Stomach (tissue), 9 donors: ENCODE data around the gene TMEM229A. TPM values are rescaled to one million over a fixed set of nuclear protein-coding genes. Genes with fewer than 3 reads are reported as not detected.
"Not testable (repeated sequence)": the region's sequence is repeated elsewhere in the genome, so short reads cannot be mapped to it uniquely, and the experiment has no call there.

Experiments used
- DNase-seq, 2 donors: peaks; one replicate each; pipeline versions ENCODE4 v3.0.0 to v3.0.0-alpha.2; 2013 to 2019
- H3K27ac ChIP-seq, 5 donors: fragments of 200-600 bp in 4 of 5; sonication (generic) in 4 of 5; one replicate each; pipeline ENCODE4 v1.5.1; 2013 to 2019; ENCODE audit warnings: mild to moderate bottlenecking in 1 of 5, moderate library complexity in 1 of 5
- H3K27me3 ChIP-seq, 3 donors: fragments of 200-600 bp; sonication (generic); one replicate each; pipeline ENCODE4 v1.5.1; 2017 to 2019; ENCODE audit warnings: mixed run types in 1 of 3
- H3K36me3 ChIP-seq, 4 donors: fragments of 200-600 bp; sonication (generic); 1 replicate in 3 of 4; 2 replicates in 1 of 4; pipeline ENCODE4 v1.5.1; 2016 to 2019
- H3K4me1 ChIP-seq, 4 donors: fragments of 200-600 bp; sonication (generic); one replicate each; pipeline ENCODE4 v1.5.1; 2016 to 2019
- H3K4me3 ChIP-seq, 4 donors: fragments of 200-600 bp; sonication (generic) in 3 of 4; one replicate each; pipeline ENCODE4 v1.5.1; 2016 to 2019; ENCODE audit warnings: mild to moderate bottlenecking in 1 of 4
- H3K9me3 ChIP-seq, 4 donors: fragments of 200-600 bp; sonication (generic); one replicate each; pipeline ENCODE4 v1.5.1; 2016 to 2019
- CTCF ChIP-seq, 7 experiments: fragments of 450-650 bp in 4 of 7; fragments of 200-600 bp in 3 of 7; sonication (generic) in 3 of 7; IDR thresholded peaks; one replicate each; pipeline ENCODE4 v1.5.1; 2016 to 2019; ENCODE audit warnings: antibody characterized with exemption in 7 of 7, control low read depth in 2 of 7, mild to moderate bottlenecking in 1 of 7
- EP300 ChIP-seq: sonication (generic); formaldehyde crosslinking; IDR thresholded peaks from one replicate; pipeline ENCODE4 v1.6.1; 2017; ENCODE audit warnings: antibody characterized with exemption
- POLR2A ChIP-seq, 4 donors: fragments of 450-650 bp; IDR thresholded peaks; one replicate each; pipeline ENCODE4 v1.6.1; 2016; ENCODE audit warnings: antibody characterized with exemption in 4 of 4, control low read depth in 2 of 4, mild to moderate bottlenecking in 1 of 4, moderate library complexity in 1 of 4
- POLR2AphosphoS5 ChIP-seq, 3 donors: sonication (generic); formaldehyde crosslinking; IDR thresholded peaks; one replicate each; pipeline ENCODE4 v1.6.1; 2016; ENCODE audit warnings: antibody characterized with exemption in 3 of 3
- WGBS, 5 donors: extraction: QIAGEN DNeasy Blood & Tissue Kit in 3 of 5; methylation state at CpG; one replicate each; pipeline versions ENCODE4 v1.1.5 to v1.1.7; 2013 to 2018; 5-methylcytosine and 5-hydroxymethylcytosine counted together
- intact Hi-C: fragments of 100-400 bp; cut with DNase I; formaldehyde crosslinking; loops from one replicate; pipeline ENCODE4 v1.15.1; 2023; ENCODE audit warnings: low total_unique reads
- polyA plus RNA-seq, 3 donors: library from polyadenylated mRNA; stranded (reverse); fragments of 200-250 nt; gene quantifications; one replicate each; pipeline ENCODE4 v1.2.3, GENCODE V29; 2013
- total RNA-seq, 5 donors: library from RNA; depleted of rRNA; stranded (reverse); fragments of >200 nt; gene quantifications; one replicate each; pipeline versions ENCODE4 v1.1.0 to v1.2.3, GENCODE V29; 2014 to 2016
- donor health status: healthy with polysubstance abuse.
- donor health status: Bipolar disorder and iron deficiency.
- donor health status: healthy.

The TMEM229A gene
- total and polyA plus RNA-seq, 8 donors = 0.29 to 15.2 (median 0.96) TPM; not detected in 2

GRCh38 chr7:124030964-124031363, 1.9 kb downstream of the TMEM229A start:
- Histone ChIP-seq H3K4me1 (peaks cover 10 to 33% (median 29%) of the 10 kb centered on the region in 4 donors), H3K9me3 (no peaks in the 10 kb centered on the region), H3K4me3 (peak overlapping the region in 1 of 4 donors; percentile 73), H3K27ac (no peak overlapping the region), H3K36me3 (no peaks in the 10 kb centered on the region), H3K27me3 (peaks cover 0 to 49% (median 11%) of the 10 kb centered on the region in 3 donors)
- intact Hi-C loops = no loop called here
- DNase-seq = no peak
- TF ChIP-seq EP300 (no peak), CTCF (IDR thresholded peaks at IDR 0.05) (no peak)
- 32 to 44% (median 41%) methylated on average over 4 of the region's 4 CpGs for WGBS, 5 donors

- Histone ChIP-seq H3K36me3 (no peaks in the 10 kb centered on the region), H3K27me3 (peaks cover 0 to 49% (median 11%) of the 10 kb centered on the region in 3 donors), H3K4me3 (no peak overlapping the region), H3K27ac (no peak overlapping the region), H3K9me3 (no peaks in the 10 kb centered on the region), H3K4me1 (peaks cover 10 to 32% (median 29%) of the 10 kb centered on the region in 4 donors)
- intact Hi-C loops = no loop called here
- peak in 1 of 2 donors; percentile 22 for DNase-seq
- TF ChIP-seq POLR2A (IDR thresholded peaks at IDR 0.05) = no peak
- WGBS, 5 donors = 30 to 54% (median 35%) methylated on average over 4 of the region's 4 CpGs
Measured at GRCh38 chr7:124029396-124030188, 3.3 kb downstream of the TMEM229A start.

GRCh38 chr7:124027236-124027635, 5.6 kb downstream of the TMEM229A start:
- no peaks in the 10 kb centered on the region for H3K9me3 ChIP-seq
- no peak overlapping the region for H3K27ac ChIP-seq
- peaks cover 0 to 31% (median 6%) of the 10 kb centered on the region in 3 donors for H3K27me3 ChIP-seq
- 85 to 100% (median 98%) methylated on average over 1 of the region's 1 CpG for WGBS, 5 donors
- H3K36me3 ChIP-seq = no peaks in the 10 kb centered on the region
- peaks cover 7 to 16% (median 12%) of the 10 kb centered on the region in 4 donors for H3K4me1 ChIP-seq
- intact Hi-C loops = no loop called here
- no peak overlapping the region for H3K4me3 ChIP-seq
- TF ChIP-seq POLR2AphosphoS5 (IDR thresholded peaks at IDR 0.05) (no peak), POLR2A (IDR thresholded peaks at IDR 0.05) (no peak), EP300 (no peak), CTCF (IDR thresholded peaks at IDR 0.05) (no peak)
- DNase-seq = no peak

- DNase-seq, H3K9me3 ChIP-seq, H3K27me3 ChIP-seq, intact Hi-C loops, H3K36me3 ChIP-seq, H3K27ac ChIP-seq, H3K4me3 ChIP-seq, H3K4me1 ChIP-seq: not testable (repeated sequence)
- WGBS, 5 donors = 84 to 95% (median 91%) methylated on average over 2 to 3 of the region's 3 CpGs
Measured at GRCh38 chr7:124024329-124024728, 8.5 kb downstream of the TMEM229A start.

GRCh38 chr7:124022551-124022950, 10.3 kb downstream of the TMEM229A start:
- no peaks in the 10 kb centered on the region for H3K36me3 ChIP-seq
- peaks cover 0 to 6% (median 0%) of the 10 kb centered on the region in 4 donors for H3K4me1 ChIP-seq
- intact Hi-C loops = no loop called here
- no peaks in the 10 kb centered on the region for H3K9me3 ChIP-seq
- 35 to 79% (median 59%) methylated on average over 1 of the region's 1 CpG for WGBS, 5 donors
- H3K27ac ChIP-seq = no peak overlapping the region
- no peak overlapping the region for H3K4me3 ChIP-seq
- DNase-seq = no peak
- no peaks in the 10 kb centered on the region for H3K27me3 ChIP-seq
- TF ChIP-seq CTCF (IDR thresholded peaks at IDR 0.05) (no peak), EP300 (no peak), POLR2AphosphoS5 (IDR thresholded peaks at IDR 0.05) (no peak), POLR2A (IDR thresholded peaks at IDR 0.05) (no peak)
